ENCODE data around the gene PHLPP2. TPM values are rescaled to one million over a fixed set of nuclear protein-coding genes. Genes with fewer than 3 reads are reported as not detected.

The PHLPP2 gene
- total and polyA plus RNA-seq, 10 of the 15 experiments (the other 5 are each of a cell fraction or from before 2014, with no cell fraction given) = 1.0 to 13.2 (median 7.0) TPM

DNA sequence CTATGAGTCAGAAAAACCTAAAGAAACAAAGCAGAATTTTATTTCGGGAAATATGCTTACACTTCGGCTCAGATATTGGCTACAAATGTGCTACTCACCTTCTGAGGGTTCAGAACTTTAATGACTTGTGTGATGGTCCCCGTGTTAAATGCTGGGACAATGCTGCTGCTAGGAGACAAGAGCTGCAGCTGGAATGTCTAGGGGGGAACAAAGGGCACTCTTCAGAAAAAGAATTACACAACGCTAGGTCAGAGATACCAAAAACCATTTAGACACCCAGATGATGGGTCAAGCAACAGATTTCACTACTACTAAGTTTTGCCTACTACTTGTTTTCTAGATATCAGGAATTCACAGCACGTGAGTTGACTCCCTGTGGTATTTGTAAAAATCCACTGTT lies 10.0 kb upstream of the PHLPP2 start:
- no peak for ATAC-seq
- ChIA-PET CTCF (interaction anchor here (1.2 kb wide), 1 partner anchor 11 kb away, joined by 3 read pairs; no protein-coding TSS in a partner anchor), POLR2A (interaction anchor here (0.6 to 0.7 kb wide), 4 partner anchors 8 to 43 kb away, joined by 3 to 9 read pairs (median 3); no protein-coding TSS in a partner anchor), SMC1A (ENCODE audit: uncharacterized antibody, unreplicated experiment) (interaction anchor here (0.7 kb wide), 1 partner anchor 78 kb away, joined by 3 read pairs; no protein-coding TSS in a partner anchor), RAD21 (ENCODE audit: unreplicated experiment) (no interaction called here)
- BruUV-seq (replicated peaks) = no TSS peak
- Histone ChIP-seq H3K27ac (ENCODE audit: control insufficient read depth, insufficient read depth) (no peak overlapping the region), H3K4me1 (ENCODE audit: control insufficient read depth, insufficient read depth, low read length) (no peaks in the 10 kb centered on the region), H3K27me3 (replicated peaks in 1 of 2; ENCODE audit: control insufficient read depth in 2 of 2, insufficient read depth in 2 of 2, low read length in 1 of 2) (no peaks in the 10 kb centered on the region), H3K9me3 (replicated peaks; ENCODE audit: control insufficient read depth, insufficient read depth, low read length) (no peaks in the 10 kb centered on the region), H3K9ac (ENCODE audit: control insufficient read depth, insufficient read depth, low read length) (no peak overlapping the region), H3K36me3 (ENCODE audit: control insufficient read depth in 2 of 2, insufficient read depth in 2 of 2, low read length in 1 of 2) (peaks cover 10 to 27% of the 10 kb centered on the region in 2 experiments), H4K20me1 (ENCODE audit: control insufficient read depth, insufficient read depth) (no peaks in the 10 kb centered on the region), H2AFZ (ENCODE audit: control insufficient read depth, low read depth, low read length) (no peak overlapping the region), H3K79me2 (ENCODE audit: control insufficient read depth, insufficient read depth, low read length) (no peaks in the 10 kb centered on the region), H3K4me2 (ENCODE audit: control insufficient read depth, insufficient read depth) (no peak overlapping the region), H3K4me3 (no peak overlapping the region)
- no peak for FAIRE-seq
- intact Hi-C loops (cut with micrococcal nuclease; ENCODE audit: unreplicated experiment) (no loop called here), in situ Hi-C loops (cut with MboI) (no loop called here)
- 96% methylated on average over 5 of the region's 5 CpGs for WGBS (ENCODE audit: insufficient coverage, insufficient replicate concordance, low lambda C conversion rate, missing lambda C conversion rate)
- DNase-seq (ENCODE audit: low read depth, low spot score) = no peak
- TF ChIP-seq EGR1 (IDR thresholded peaks at IDR 0.05; ENCODE audit: borderline replicate concordance in 1 of 2, low read depth in 2 of 2, low read length in 2 of 2) = no peak
- TF ChIP-seq, protein P1, sequence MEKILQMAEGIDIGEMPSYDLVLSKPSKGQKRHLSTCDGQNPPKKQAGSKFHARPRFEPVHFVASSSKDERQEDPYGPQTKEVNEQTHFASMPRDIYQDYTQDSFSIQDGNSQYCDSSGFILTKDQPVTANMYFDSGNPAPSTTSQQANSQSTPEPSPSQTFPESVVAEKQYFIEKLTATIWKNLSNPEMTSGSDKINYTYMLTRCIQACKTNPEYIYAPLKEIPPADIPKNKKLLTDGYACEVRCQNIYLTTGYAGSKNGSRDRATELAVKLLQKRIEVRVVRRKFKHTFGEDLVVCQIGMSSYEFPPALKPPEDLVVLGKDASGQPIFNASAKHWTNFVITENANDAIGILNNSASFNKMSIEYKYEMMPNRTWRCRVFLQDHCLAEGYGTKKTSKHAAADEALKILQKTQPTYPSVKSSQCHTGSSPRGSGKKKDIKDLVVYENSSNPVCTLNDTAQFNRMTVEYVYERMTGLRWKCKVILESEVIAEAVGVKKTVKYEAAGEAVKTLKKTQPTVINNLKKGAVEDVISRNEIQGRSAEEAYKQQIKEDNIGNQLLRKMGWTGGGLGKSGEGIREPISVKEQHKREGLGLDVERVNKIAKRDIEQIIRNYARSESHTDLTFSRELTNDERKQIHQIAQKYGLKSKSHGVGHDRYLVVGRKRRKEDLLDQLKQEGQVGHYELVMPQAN (conservative IDR thresholded peaks at IDR 0.05) = no peak
- TF ChIP-seq, protein P2, sequence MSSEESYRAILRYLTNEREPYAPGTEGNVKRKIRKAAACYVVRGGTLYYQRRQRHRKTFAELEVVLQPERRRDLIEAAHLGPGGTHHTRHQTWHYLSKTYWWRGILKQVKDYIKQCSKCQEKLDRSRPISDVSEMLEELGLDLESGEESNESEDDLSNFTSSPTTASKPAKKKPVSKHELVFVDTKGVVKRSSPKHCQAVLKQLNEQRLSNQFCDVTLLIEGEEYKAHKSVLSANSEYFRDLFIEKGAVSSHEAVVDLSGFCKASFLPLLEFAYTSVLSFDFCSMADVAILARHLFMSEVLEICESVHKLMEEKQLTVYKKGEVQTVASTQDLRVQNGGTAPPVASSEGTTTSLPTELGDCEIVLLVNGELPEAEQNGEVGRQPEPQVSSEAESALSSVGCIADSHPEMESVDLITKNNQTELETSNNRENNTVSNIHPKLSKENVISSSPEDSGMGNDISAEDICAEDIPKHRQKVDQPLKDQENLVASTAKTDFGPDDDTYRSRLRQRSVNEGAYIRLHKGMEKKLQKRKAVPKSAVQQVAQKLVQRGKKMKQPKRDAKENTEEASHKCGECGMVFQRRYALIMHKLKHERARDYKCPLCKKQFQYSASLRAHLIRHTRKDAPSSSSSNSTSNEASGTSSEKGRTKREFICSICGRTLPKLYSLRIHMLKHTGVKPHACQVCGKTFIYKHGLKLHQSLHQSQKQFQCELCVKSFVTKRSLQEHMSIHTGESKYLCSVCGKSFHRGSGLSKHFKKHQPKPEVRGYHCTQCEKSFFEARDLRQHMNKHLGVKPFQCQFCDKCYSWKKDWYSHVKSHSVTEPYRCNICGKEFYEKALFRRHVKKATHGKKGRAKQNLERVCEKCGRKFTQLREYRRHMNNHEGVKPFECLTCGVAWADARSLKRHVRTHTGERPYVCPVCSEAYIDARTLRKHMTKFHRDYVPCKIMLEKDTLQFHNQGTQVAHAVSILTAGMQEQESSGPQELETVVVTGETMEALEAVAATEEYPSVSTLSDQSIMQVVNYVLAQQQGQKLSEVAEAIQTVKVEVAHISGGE (CRISPR knock-in tag; IDR thresholded peaks at IDR 0.05) = no peak
- no peak for TF ChIP-seq HDAC6 (IDR thresholded peaks at IDR 0.05; ENCODE audit: unreplicated experiment)
- TF ChIP-seq SIX5 (IDR thresholded peaks at IDR 0.05; ENCODE audit: low read depth, low read length, severe bottlenecking) = no peak
- no peak for TF ChIP-seq CREB1 (IDR thresholded peaks at IDR 0.05; ENCODE audit: low read depth)
- no peak for TF ChIP-seq NFIC (IDR thresholded peaks at IDR 0.05; ENCODE audit: low read depth, low read length)
- TF ChIP-seq, protein P3, sequence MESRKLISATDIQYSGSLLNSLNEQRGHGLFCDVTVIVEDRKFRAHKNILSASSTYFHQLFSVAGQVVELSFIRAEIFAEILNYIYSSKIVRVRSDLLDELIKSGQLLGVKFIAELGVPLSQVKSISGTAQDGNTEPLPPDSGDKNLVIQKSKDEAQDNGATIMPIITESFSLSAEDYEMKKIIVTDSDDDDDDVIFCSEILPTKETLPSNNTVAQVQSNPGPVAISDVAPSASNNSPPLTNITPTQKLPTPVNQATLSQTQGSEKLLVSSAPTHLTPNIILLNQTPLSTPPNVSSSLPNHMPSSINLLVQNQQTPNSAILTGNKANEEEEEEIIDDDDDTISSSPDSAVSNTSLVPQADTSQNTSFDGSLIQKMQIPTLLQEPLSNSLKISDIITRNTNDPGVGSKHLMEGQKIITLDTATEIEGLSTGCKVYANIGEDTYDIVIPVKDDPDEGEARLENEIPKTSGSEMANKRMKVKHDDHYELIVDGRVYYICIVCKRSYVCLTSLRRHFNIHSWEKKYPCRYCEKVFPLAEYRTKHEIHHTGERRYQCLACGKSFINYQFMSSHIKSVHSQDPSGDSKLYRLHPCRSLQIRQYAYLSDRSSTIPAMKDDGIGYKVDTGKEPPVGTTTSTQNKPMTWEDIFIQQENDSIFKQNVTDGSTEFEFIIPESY (IDR thresholded peaks at IDR 0.05) = no peak
- no peak for TF ChIP-seq STAT3 (IDR thresholded peaks at IDR 0.05; ENCODE audit: low read depth, low read length)
- no peak for TF ChIP-seq RAD21 (IDR thresholded peaks at IDR 0.05; ENCODE audit: insufficient read depth, low read depth, low read length)
- no peak for TF ChIP-seq SMARCA5 (IDR thresholded peaks at IDR 0.05)
- TF ChIP-seq CBX3 (IDR thresholded peaks at IDR 0.05; ENCODE audit: borderline replicate concordance, low read depth) = no peak
- TF ChIP-seq, protein P4, sequence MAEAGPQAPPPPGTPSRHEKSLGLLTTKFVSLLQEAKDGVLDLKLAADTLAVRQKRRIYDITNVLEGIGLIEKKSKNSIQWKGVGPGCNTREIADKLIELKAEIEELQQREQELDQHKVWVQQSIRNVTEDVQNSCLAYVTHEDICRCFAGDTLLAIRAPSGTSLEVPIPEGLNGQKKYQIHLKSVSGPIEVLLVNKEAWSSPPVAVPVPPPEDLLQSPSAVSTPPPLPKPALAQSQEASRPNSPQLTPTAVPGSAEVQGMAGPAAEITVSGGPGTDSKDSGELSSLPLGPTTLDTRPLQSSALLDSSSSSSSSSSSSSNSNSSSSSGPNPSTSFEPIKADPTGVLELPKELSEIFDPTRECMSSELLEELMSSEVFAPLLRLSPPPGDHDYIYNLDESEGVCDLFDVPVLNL (IDR thresholded peaks at IDR 0.05; ENCODE audit: low read depth, low read length) = no peak

Measured in GM12878 (cell line).